ENCODE data around the gene GSK3A.

DNA sequence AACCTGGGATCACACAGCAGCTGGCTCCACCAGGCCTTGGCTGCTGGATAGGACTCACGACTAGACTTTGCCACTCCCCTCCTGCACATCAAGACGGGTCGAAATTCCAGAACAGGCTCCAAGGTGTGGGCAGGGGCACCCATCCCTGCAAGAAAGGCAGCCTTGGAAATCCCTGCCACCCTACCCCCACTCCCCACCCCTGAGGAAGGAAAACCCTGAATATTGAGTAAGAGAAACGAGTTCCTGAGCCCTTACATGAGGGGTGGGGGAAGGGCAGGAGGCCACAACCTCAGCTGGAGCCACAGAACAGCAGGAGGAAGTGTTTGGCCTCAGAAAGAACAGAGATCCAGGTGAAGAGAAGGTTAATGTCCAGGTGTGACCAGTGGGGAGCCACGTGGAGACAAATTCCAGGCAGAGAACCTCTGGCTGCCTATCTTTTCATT, 45.0 kb downstream of the GSK3A start:
- TF ChIP-seq FOXK2 (conservative IDR thresholded peaks at IDR 0.05 in 1 of 2, IDR thresholded peaks at IDR 0.05 in 1 of 2; ENCODE audit: low read depth in 2 of 2) = no peak
- no peak for TF ChIP-seq ZBTB17 (CRISPR knock-in tag; IDR thresholded peaks at IDR 0.05)
- no peak for TF ChIP-seq ATF7 (IDR thresholded peaks at IDR 0.05)
- TF ChIP-seq, protein P1, sequence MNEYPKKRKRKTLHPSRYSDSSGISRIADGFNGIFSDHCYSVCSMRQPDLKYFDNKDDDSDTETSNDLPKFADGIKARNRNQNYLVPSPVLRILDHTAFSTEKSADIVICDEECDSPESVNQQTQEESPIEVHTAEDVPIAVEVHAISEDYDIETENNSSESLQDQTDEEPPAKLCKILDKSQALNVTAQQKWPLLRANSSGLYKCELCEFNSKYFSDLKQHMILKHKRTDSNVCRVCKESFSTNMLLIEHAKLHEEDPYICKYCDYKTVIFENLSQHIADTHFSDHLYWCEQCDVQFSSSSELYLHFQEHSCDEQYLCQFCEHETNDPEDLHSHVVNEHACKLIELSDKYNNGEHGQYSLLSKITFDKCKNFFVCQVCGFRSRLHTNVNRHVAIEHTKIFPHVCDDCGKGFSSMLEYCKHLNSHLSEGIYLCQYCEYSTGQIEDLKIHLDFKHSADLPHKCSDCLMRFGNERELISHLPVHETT (CRISPR knock-in tag; conservative IDR thresholded peaks at IDR 0.05 in 1 of 2, IDR thresholded peaks at IDR 0.05 in 1 of 2) = no peak
- TF ChIP-seq HDAC2 (IDR thresholded peaks at IDR 0.05) = no peak
- TF ChIP-seq RNF2 (IDR thresholded peaks at IDR 0.05) = no peak
- TF ChIP-seq, protein P2, sequence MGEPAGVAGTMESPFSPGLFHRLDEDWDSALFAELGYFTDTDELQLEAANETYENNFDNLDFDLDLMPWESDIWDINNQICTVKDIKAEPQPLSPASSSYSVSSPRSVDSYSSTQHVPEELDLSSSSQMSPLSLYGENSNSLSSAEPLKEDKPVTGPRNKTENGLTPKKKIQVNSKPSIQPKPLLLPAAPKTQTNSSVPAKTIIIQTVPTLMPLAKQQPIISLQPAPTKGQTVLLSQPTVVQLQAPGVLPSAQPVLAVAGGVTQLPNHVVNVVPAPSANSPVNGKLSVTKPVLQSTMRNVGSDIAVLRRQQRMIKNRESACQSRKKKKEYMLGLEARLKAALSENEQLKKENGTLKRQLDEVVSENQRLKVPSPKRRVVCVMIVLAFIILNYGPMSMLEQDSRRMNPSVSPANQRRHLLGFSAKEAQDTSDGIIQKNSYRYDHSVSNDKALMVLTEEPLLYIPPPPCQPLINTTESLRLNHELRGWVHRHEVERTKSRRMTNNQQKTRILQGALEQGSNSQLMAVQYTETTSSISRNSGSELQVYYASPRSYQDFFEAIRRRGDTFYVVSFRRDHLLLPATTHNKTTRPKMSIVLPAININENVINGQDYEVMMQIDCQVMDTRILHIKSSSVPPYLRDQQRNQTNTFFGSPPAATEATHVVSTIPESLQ (CRISPR knock-in tag; IDR thresholded peaks at IDR 0.05) = no peak
- no peak for TF ChIP-seq U2AF2 (optimal IDR thresholded peaks at IDR 0.05; ENCODE audit: low read depth, low read length)
- TF ChIP-seq PHF21A (IDR thresholded peaks at IDR 0.05; ENCODE audit: borderline replicate concordance, low read depth) = no peak
- no peak for TF ChIP-seq ELF1 (tag; IDR thresholded peaks at IDR 0.05)
- TF ChIP-seq, protein P3, sequence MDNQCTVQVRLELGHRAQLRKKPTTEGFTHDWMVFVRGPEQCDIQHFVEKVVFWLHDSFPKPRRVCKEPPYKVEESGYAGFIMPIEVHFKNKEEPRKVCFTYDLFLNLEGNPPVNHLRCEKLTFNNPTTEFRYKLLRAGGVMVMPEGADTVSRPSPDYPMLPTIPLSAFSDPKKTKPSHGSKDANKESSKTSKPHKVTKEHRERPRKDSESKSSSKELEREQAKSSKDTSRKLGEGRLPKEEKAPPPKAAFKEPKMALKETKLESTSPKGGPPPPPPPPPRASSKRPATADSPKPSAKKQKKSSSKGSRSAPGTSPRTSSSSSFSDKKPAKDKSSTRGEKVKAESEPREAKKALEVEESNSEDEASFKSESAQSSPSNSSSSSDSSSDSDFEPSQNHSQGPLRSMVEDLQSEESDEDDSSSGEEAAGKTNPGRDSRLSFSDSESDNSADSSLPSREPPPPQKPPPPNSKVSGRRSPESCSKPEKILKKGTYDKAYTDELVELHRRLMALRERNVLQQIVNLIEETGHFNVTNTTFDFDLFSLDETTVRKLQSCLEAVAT (IDR thresholded peaks at IDR 0.05) = no peak
- no peak for TF ChIP-seq PHTF2 (CRISPR knock-in tag; IDR thresholded peaks at IDR 0.05)
- no peak for TF ChIP-seq ZNF175 (CRISPR knock-in tag; IDR thresholded peaks at IDR 0.05; ENCODE audit: low read depth)
